ENCODE measurements around the gene NEMP2.

GRCh38 chr2:190512539-190513095 lies 21.9 kb downstream of the NEMP2 start:
- TF ChIP-seq, protein P1, sequence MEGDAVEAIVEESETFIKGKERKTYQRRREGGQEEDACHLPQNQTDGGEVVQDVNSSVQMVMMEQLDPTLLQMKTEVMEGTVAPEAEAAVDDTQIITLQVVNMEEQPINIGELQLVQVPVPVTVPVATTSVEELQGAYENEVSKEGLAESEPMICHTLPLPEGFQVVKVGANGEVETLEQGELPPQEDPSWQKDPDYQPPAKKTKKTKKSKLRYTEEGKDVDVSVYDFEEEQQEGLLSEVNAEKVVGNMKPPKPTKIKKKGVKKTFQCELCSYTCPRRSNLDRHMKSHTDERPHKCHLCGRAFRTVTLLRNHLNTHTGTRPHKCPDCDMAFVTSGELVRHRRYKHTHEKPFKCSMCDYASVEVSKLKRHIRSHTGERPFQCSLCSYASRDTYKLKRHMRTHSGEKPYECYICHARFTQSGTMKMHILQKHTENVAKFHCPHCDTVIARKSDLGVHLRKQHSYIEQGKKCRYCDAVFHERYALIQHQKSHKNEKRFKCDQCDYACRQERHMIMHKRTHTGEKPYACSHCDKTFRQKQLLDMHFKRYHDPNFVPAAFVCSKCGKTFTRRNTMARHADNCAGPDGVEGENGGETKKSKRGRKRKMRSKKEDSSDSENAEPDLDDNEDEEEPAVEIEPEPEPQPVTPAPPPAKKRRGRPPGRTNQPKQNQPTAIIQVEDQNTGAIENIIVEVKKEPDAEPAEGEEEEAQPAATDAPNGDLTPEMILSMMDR (conservative IDR thresholded peaks at IDR 0.05), result no peak
- TF ChIP-seq EZH2 (IDR thresholded peaks at IDR 0.05; ENCODE audit: low read depth), result no peak
